H1 (cell line): ENCODE results near the gene TCF4. TPM values are rescaled to one million over a fixed set of nuclear protein-coding genes. Genes with fewer than 3 reads are reported as not detected.

Experiments
- CTCF ChIA-PET: fragments of 300-600 bp; sonication (Branson Sonifier 250); formaldehyde crosslinking; loops from one replicate; lab custom pipeline; 2021; ENCODE audit not compliant: partially characterized antibody; lab: Charles Lee
- POLR2A ChIA-PET: fragments of 300-600 bp; sonication (Branson Sonifier 250); formaldehyde crosslinking; loops from one replicate; lab custom pipeline; 2021; ENCODE audit warnings: inconsistent platforms; ENCODE audit not compliant: partially characterized antibody; lab: Charles Lee
- DNase-seq, 2 experiments: peaks; one replicate each; pipeline versions ENCODE4 v3.0.0 to v3.0.0-alpha.2; 2010 to 2022; ENCODE audit warnings: low spot score in 2 of 2, low read depth in 1 of 2, mixed read lengths in 1 of 2
- FAIRE-seq: peaks from 2 replicates; lab custom pipeline; 2011; peaks lifted over from hg19 to GRCh38; lab: Jason Lieb, UNC
- H2AFZ ChIP-seq: 2 replicates; pipeline ENCODE4 v1.8.1; 2012; ENCODE audit warnings: low read length, inconsistent platforms
- H2AK5ac ChIP-seq: 2 replicates; pipeline ENCODE4 v1.6.1; 2013; ENCODE audit warnings: low read depth, low read length
- H2BK120ac ChIP-seq: replicated peaks from 2 replicates; pipeline ENCODE3; 2013; ENCODE audit warnings: low read depth, low read length, inconsistent platforms
- H2BK12ac ChIP-seq: 2 replicates; pipeline ENCODE4 v1.6.1; 2013; ENCODE audit warnings: low read depth, low read length
- H2BK15ac ChIP-seq: 2 replicates; pipeline ENCODE4 v1.6.1; 2013; ENCODE audit warnings: low read length
- H2BK20ac ChIP-seq: 2 replicates; pipeline ENCODE4 v1.6.1; 2013; ENCODE audit warnings: low read length
- H2BK5ac ChIP-seq: 2 replicates; pipeline ENCODE4 v1.6.1; 2013; ENCODE audit warnings: low read depth, low read length
- H3K14ac ChIP-seq: 2 replicates; pipeline ENCODE4 v1.6.1; 2013; ENCODE audit warnings: inconsistent platforms; ENCODE audit not compliant: insufficient read length
- H3K18ac ChIP-seq: 2 replicates; pipeline ENCODE4 v1.6.1; 2013; ENCODE audit warnings: low read length; ENCODE audit errors: extremely low read depth
- H3K23ac ChIP-seq: 2 replicates; pipeline ENCODE4 v1.6.1; 2013; ENCODE audit warnings: inconsistent platforms; ENCODE audit not compliant: insufficient read length
- H3K23me2 ChIP-seq: 2 replicates; pipeline ENCODE4 v1.6.1; 2013; ENCODE audit warnings: low read depth, low read length
- H3K27ac ChIP-seq: 2 replicates; pipeline ENCODE4 v1.6.1; 2011; ENCODE audit warnings: low read depth, low read length, inconsistent platforms
- H3K27me3 ChIP-seq, 4 experiments: replicated peaks in 1 of 4; 1 replicate in 1 of 4; 2 replicates in 3 of 4; pipeline versions ENCODE4 v1.6.1 to v1.8.1; 2011 to 2013; ENCODE audit warnings: low read length in 3 of 4, mild to moderate bottlenecking in 3 of 4, inconsistent platforms in 2 of 4, mixed read lengths in 2 of 4, moderate library complexity in 1 of 4; ENCODE audit not compliant: control insufficient read depth in 3 of 4, insufficient read depth in 3 of 4; ENCODE audit errors: extremely low read depth in 1 of 4
- H3K36me3 ChIP-seq, 4 experiments: 2 replicates each; pipeline versions ENCODE4 v1.6.1 to v1.8.1; 2011 to 2013; ENCODE audit warnings: mild to moderate bottlenecking in 4 of 4, low read length in 3 of 4, moderate library complexity in 2 of 4, control low read depth in 1 of 4, inconsistent platforms in 1 of 4; ENCODE audit not compliant: insufficient read depth in 4 of 4, control insufficient read depth in 2 of 4
- H3K4ac ChIP-seq: replicated peaks from 2 replicates; pipeline ENCODE3; 2013; ENCODE audit warnings: low read length, low read depth, mixed read lengths, inconsistent platforms; ENCODE audit not compliant: insufficient read length
- H3K4me1 ChIP-seq, 4 experiments: replicated peaks in 1 of 4; 1 replicate in 1 of 4; 2 replicates in 3 of 4; pipeline versions ENCODE4 v1.6.1 to v1.8.1; 2011 to 2013; ENCODE audit warnings: low read length in 3 of 4, inconsistent platforms in 2 of 4, mixed read lengths in 1 of 4; ENCODE audit not compliant: insufficient read depth in 4 of 4, control insufficient read depth in 3 of 4
- H3K4me2 ChIP-seq, 2 experiments: 2 replicates each; pipeline versions ENCODE4 v1.6.1 to v1.8.1; 2011 to 2013; ENCODE audit warnings: low read depth in 2 of 2, low read length in 2 of 2, control low read depth in 1 of 2, inconsistent platforms in 1 of 2, mild to moderate bottlenecking in 1 of 2; ENCODE audit not compliant: insufficient read depth in 1 of 2
- H3K4me3 ChIP-seq, 4 experiments: fragments of 200-600, 300-600 bp in 1 of 4; sonication (generic), shearing (Covaris generic), sonication (Bioruptor Twin) in 1 of 4; 2 replicates each; pipeline versions ENCODE4 v1.5.1 to v1.8.1; 2011 to 2016; ENCODE audit warnings: low read length in 4 of 4, low read depth in 3 of 4, control low read depth in 2 of 4, inconsistent platforms in 2 of 4, mild to moderate bottlenecking in 2 of 4, mixed read lengths in 1 of 4, moderate library complexity in 1 of 4; ENCODE audit not compliant: insufficient read depth in 2 of 4; ENCODE audit errors: extremely low read depth in 1 of 4
- H3K56ac ChIP-seq: replicated peaks from 2 replicates; pipeline ENCODE3; 2013; ENCODE audit warnings: low read depth, mild to moderate bottlenecking, mixed read lengths, low read length, inconsistent platforms; ENCODE audit not compliant: insufficient read length
- H3K79me1 ChIP-seq: 2 replicates; pipeline ENCODE4 v1.6.1; 2013; ENCODE audit warnings: low read depth, low read length, control low read depth
- H3K79me2 ChIP-seq, 2 experiments: 2 replicates each; pipeline versions ENCODE4 v1.6.1 to v1.8.1; 2012 to 2013; ENCODE audit warnings: low read length in 2 of 2, mild to moderate bottlenecking in 2 of 2, inconsistent platforms in 1 of 2; ENCODE audit not compliant: insufficient read depth in 2 of 2, control insufficient read depth in 1 of 2
- H3K9ac ChIP-seq, 4 experiments: replicated peaks in 1 of 4; 1 replicate in 1 of 4; 2 replicates in 3 of 4; pipeline versions ENCODE4 v1.6.1 to v1.8.1; 2011 to 2013; ENCODE audit warnings: low read depth in 3 of 4, low read length in 3 of 4, control low read depth in 2 of 4, mild to moderate bottlenecking in 2 of 4, moderate library complexity in 2 of 4, inconsistent platforms in 1 of 4; ENCODE audit errors: extremely low read depth in 1 of 4
- H3K9me3 ChIP-seq, 2 experiments: 2 replicates each; pipeline versions ENCODE4 v1.6.1 to v1.8.1; 2012 to 2013; ENCODE audit warnings: mild to moderate bottlenecking in 2 of 2, moderate library complexity in 2 of 2, control low read depth in 1 of 2, inconsistent platforms in 1 of 2, low read depth in 1 of 2, low read length in 1 of 2, mixed read lengths in 1 of 2; ENCODE audit not compliant: insufficient read depth in 2 of 2
- H4K20me1 ChIP-seq, 2 experiments: replicated peaks in 1 of 2; 2 replicates each; pipeline versions ENCODE3 to v1.8.1; 2011 to 2013; ENCODE audit warnings: inconsistent platforms in 2 of 2, low read length in 2 of 2, mild to moderate bottlenecking in 1 of 2; ENCODE audit not compliant: insufficient read depth in 2 of 2, control insufficient read depth in 1 of 2
- H4K5ac ChIP-seq: 2 replicates; pipeline ENCODE4 v1.6.1; 2013; ENCODE audit warnings: low read length, low read depth, mixed read lengths, inconsistent platforms; ENCODE audit not compliant: insufficient read length
- H4K8ac ChIP-seq: 2 replicates; pipeline ENCODE4 v1.8.0; 2013; ENCODE audit warnings: mild to moderate bottlenecking, moderate library complexity, low read length, inconsistent platforms; ENCODE audit not compliant: insufficient read depth; ENCODE audit errors: extremely low read depth
- H4K91ac ChIP-seq: replicated peaks from 2 replicates; pipeline ENCODE3; 2013; ENCODE audit warnings: low read length, mixed read lengths, inconsistent platforms; ENCODE audit not compliant: insufficient read length
- HDAC2 ChIP-seq, 2 experiments: fragments of 300-600 bp in 1 of 2; sonication (generic) in 1 of 2; IDR thresholded peaks; 2 replicates each; pipeline ENCODE4 v1.6.1; 2011 to 2012; ENCODE audit warnings: low read depth in 2 of 2, low read length in 2 of 2, mild to moderate bottlenecking in 2 of 2, moderate library complexity in 2 of 2, borderline replicate concordance in 1 of 2, inconsistent platforms in 1 of 2
- KDM4A ChIP-seq: IDR thresholded peaks from one replicate; pipeline ENCODE4 v1.7.1; 2012; ENCODE audit warnings: low read depth, mild to moderate bottlenecking, moderate library complexity, low read length, inconsistent platforms; ENCODE audit not compliant: severe bottlenecking
- SIN3A ChIP-seq, 2 experiments: IDR thresholded peaks in 1 of 2; conservative IDR thresholded peaks in 1 of 2; 2 replicates each; pipeline ENCODE4 v1.6.1; 2011 to 2012; ENCODE audit warnings: low read length in 2 of 2, improper control_type of control experiment in 1 of 2, low read depth in 1 of 2, mild to moderate bottlenecking in 1 of 2
- USF2 ChIP-seq: IDR thresholded peaks from 2 replicates; pipeline ENCODE4 v1.6.1; 2011; ENCODE audit warnings: low read length, improper control_type of control experiment
- WGBS, 2 experiments: shearing (Covaris generic) in 1 of 2; methylation state at CpG; one replicate each; pipeline versions ENCODE4 v1.1.6 to v1.1.7; 2013 to 2015; ENCODE audit warnings: low lambda C conversion rate in 2 of 2, mixed read lengths in 2 of 2, inconsistent platforms in 1 of 2, low coverage in 1 of 2, missing lambda C conversion rate in 1 of 2; ENCODE audit not compliant: insufficient replicate concordance in 2 of 2, insufficient coverage in 1 of 2, insufficient read length in 1 of 2; ENCODE audit errors: extremely low coverage in 1 of 2, missing lambda C conversion rate in 1 of 2; 5-methylcytosine and 5-hydroxymethylcytosine counted together
- polyA plus RNA-seq, 7 experiments: library from polyadenylated mRNA; depleted of rRNA in 3 of 7; stranded (reverse) in 5 of 7; unstranded in 2 of 7; fragments of >200 nt in 5 of 7; fragments of 200-250 nt in 2 of 7; gene quantifications; 1 replicate in 5 of 7; 2 replicates in 1 of 7; 4 replicates in 1 of 7; pipeline versions ENCODE4 v1.2.1 to v1.2.3, GENCODE V29; 2011 to 2013; ENCODE audit warnings: missing spikeins in 2 of 7, mixed read lengths in 2 of 7
- total RNA-seq: library from RNA; stranded (reverse); fragmentation: NEBNext Ultra II Directional; extraction: Animal tissue kit (Norgen Biotek cat#: 25700); gene quantifications from 2 replicates; pipeline ENCODE4 v1.2.1, GENCODE V29; 2021

The TCF4 gene
- total and polyA plus RNA-seq, 2 of the 8 experiments (the other 6 are each of a cell fraction or from before 2014, with no cell fraction given), result 59.3 to 118 TPM

GRCh38 chr18:55349685-55350084 lies 238.3 kb downstream of the TCF4 start:
- H2BK20ac ChIP-seq, result no peak overlapping the region
- H3K4ac ChIP-seq, result no peak overlapping the region
- H3K27me3 ChIP-seq, result no peaks in the 10 kb centered on the region
- TF ChIP-seq SIN3A (conservative IDR thresholded peaks at IDR 0.05 in 1 of 2, IDR thresholded peaks at IDR 0.05 in 1 of 2; ENCODE audit: low read depth in 1 of 2, low read length in 2 of 2) (peak in 1 of 2 experiments; percentile 51; a peak in 1 of 4 replicates), KDM4A (no peak), HDAC2 (IDR thresholded peaks at IDR 0.05; ENCODE audit: borderline replicate concordance in 1 of 2, low read depth in 2 of 2, low read length in 2 of 2) (0 out of 4 replicates have a peak, but pooled peaks of 1 of the 2 experiments have one; percentile 32), USF2 (peak; percentile 36; the same call in 1 of the 2 replicates)
- H2AK5ac ChIP-seq, result no peak overlapping the region
- H2BK120ac ChIP-seq, result no peak overlapping the region
- no peak overlapping the region for H3K23ac ChIP-seq
- no peak overlapping the region; the same call in 1 of the 2 replicates for H3K27ac ChIP-seq
- H2AFZ ChIP-seq, result no peak overlapping the region
- H3K9me3 ChIP-seq, result no peaks in the 10 kb centered on the region
- no peak overlapping the region for H2BK12ac ChIP-seq
- H3K9ac ChIP-seq, result peak overlapping the region in 1 of 4 experiments; percentile 49; a peak in 1 of 7 replicates
- H4K20me1 ChIP-seq, result peaks cover 0 to 2% of the 10 kb centered on the region in 2 experiments
- no peak overlapping the region for H2BK15ac ChIP-seq
- no peak overlapping the region for H4K91ac ChIP-seq
- peak overlapping the region; percentile 30 to 44; a peak in 2 of 4 replicates for H3K4me2 ChIP-seq
- DNase-seq (no peak), FAIRE-seq (no peak)
- H2BK5ac ChIP-seq, result 0 out of 2 replicates have a peak overlapping the region, but pooled peaks have one; percentile 30
- H4K5ac ChIP-seq, result no peak overlapping the region
- H3K23me2 ChIP-seq, result no peaks in the 10 kb centered on the region
- H3K36me3 ChIP-seq, result no peaks in the 10 kb centered on the region
- H3K18ac ChIP-seq, result no peak overlapping the region
- no peaks in the 10 kb centered on the region; the same call in 1 of the 2 replicates for H3K79me1 ChIP-seq
- 0% methylated on average over 1 of the region's 1 CpG; no CpG with 5 or more reads in 1 of the 2 experiments for WGBS, 2 experiments
- POLR2A ChIA-PET, result interaction anchor here (1.0 kb wide), 2 partner anchors 9 to 19 kb away, joined by 3 read pairs; no protein-coding TSS in a partner anchor
- CTCF ChIA-PET, result interaction anchor here (0.8 to 2.0 kb wide), 6 partner anchors 18 to 434 kb away, joined by 3 to 8 read pairs (median 4); no protein-coding TSS in a partner anchor
- peak overlapping the region in 1 of 4 experiments; percentile 20; a peak in 1 of 8 replicates for H3K4me3 ChIP-seq
- H3K79me2 ChIP-seq, result peaks cover 0 to 33% of the 10 kb centered on the region in 2 experiments; a peak in 2 of 4 replicates
- H4K8ac ChIP-seq, result no peak overlapping the region
- H3K4me1 ChIP-seq, result peaks cover 9 to 45% (median 24%) of the 10 kb centered on the region in 4 experiments
- H3K14ac ChIP-seq, result no peak overlapping the region
- H3K56ac ChIP-seq, result no peak overlapping the region
